ENCODE data around the gene ULK4.

DNA sequence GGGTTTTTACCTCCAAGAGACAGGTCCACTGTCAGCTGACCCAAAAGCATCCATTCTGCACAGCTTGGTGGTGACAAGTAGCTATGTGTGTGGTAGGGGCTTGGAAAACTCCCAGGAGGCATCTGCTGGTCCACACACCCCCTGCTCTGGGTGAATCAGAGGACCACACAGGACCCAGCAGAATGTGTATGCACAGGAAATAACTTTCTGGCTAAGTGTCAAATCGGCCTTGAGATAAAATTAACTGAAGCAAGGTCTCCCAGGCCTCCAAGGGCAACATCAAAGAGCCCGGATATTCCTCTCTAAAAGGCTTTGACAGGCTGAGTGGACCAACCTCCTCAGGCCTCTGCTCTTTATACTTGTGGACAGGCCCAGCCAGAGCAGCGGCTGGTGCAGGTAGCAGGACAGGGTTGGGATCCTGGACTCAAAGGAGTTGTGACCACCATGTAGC is 696.1 kb downstream of the ULK4 start:
- TF ChIP-seq, protein P1, sequence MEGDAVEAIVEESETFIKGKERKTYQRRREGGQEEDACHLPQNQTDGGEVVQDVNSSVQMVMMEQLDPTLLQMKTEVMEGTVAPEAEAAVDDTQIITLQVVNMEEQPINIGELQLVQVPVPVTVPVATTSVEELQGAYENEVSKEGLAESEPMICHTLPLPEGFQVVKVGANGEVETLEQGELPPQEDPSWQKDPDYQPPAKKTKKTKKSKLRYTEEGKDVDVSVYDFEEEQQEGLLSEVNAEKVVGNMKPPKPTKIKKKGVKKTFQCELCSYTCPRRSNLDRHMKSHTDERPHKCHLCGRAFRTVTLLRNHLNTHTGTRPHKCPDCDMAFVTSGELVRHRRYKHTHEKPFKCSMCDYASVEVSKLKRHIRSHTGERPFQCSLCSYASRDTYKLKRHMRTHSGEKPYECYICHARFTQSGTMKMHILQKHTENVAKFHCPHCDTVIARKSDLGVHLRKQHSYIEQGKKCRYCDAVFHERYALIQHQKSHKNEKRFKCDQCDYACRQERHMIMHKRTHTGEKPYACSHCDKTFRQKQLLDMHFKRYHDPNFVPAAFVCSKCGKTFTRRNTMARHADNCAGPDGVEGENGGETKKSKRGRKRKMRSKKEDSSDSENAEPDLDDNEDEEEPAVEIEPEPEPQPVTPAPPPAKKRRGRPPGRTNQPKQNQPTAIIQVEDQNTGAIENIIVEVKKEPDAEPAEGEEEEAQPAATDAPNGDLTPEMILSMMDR (IDR thresholded peaks at IDR 0.05) = no peak
- TF ChIP-seq POLR2A (IDR thresholded peaks at IDR 0.05) = no peak
